Caco-2 (cell line): ENCODE measurements around the gene LRRK1. TPM values are rescaled to one million over a fixed set of nuclear protein-coding genes. Genes with fewer than 3 reads are reported as not detected.

Experiments
- BruUV-seq: library from RNA; stranded (reverse); fragments of 400-500 nt; replicated peaks from 2 replicates; lab custom pipeline; 2021; lab: Mats Ljungman, UMichigan
- CTCF ChIA-PET: fragments of 300-600 bp; sonication (Branson Sonifier 250); formaldehyde crosslinking; loops from one replicate; lab custom pipeline; 2022; ENCODE audit warnings: antibody characterized with exemption; lab: Charles Lee
- POLR2A ChIA-PET: fragments of 300-600 bp; sonication (Branson Sonifier 250); formaldehyde crosslinking; loops from one replicate; lab custom pipeline; 2022; ENCODE audit warnings: antibody characterized with exemption; lab: Charles Lee
- DNase-seq, 2 experiments: peaks; one replicate each; pipeline versions ENCODE4 v3.0.0 to v3.0.0-alpha.2; 2020 to 2022
- H3K27me3 ChIP-seq: replicated peaks from 2 replicates; pipeline ENCODE4 v1.6.0; 2011; ENCODE audit warnings: low read length; ENCODE audit not compliant: control insufficient read depth, insufficient read depth
- H3K36me3 ChIP-seq: 2 replicates; pipeline ENCODE4 v1.5.1; 2011; ENCODE audit warnings: low read length; ENCODE audit not compliant: control insufficient read depth, insufficient read depth
- H3K4me1 ChIP-seq: fragments of 250-450 bp; sonication (Bioruptor Pico); 2 replicates; pipeline ENCODE4 v1.5.1; 2020; ENCODE audit warnings: mild to moderate bottlenecking
- H3K4me3 ChIP-seq: 2 replicates; pipeline ENCODE4 v1.5.1; 2011; ENCODE audit warnings: low read depth, mild to moderate bottlenecking, control low read depth, low read length
- H3K9me3 ChIP-seq: fragments of 250-450 bp; sonication (Bioruptor Pico); 2 replicates; pipeline ENCODE4 v1.5.1; 2020; ENCODE audit warnings: mild to moderate bottlenecking, moderate library complexity
- H3K27ac Mint-ChIP-seq: one replicate; pipeline ENCODE4 v1.8.0; 2022; ENCODE audit warnings: mixed read lengths; ENCODE audit not compliant: unreplicated experiment
- H3K27me3 Mint-ChIP-seq: one replicate; pipeline ENCODE4 v1.8.0; 2022; ENCODE audit warnings: mixed read lengths; ENCODE audit not compliant: insufficient read depth, unreplicated experiment
- H3K36me3 Mint-ChIP-seq: one replicate; pipeline ENCODE4 v1.8.0; 2022; ENCODE audit warnings: mild to moderate bottlenecking, mixed read lengths; ENCODE audit not compliant: insufficient read depth, unreplicated experiment
- H3K4me1 Mint-ChIP-seq: one replicate; pipeline ENCODE4 v1.8.0; 2022; ENCODE audit warnings: low read depth, mixed read lengths; ENCODE audit not compliant: unreplicated experiment
- H3K4me3 Mint-ChIP-seq: one replicate; pipeline ENCODE4 v1.8.0; 2022; ENCODE audit warnings: mild to moderate bottlenecking, moderate library complexity, mixed read lengths; ENCODE audit not compliant: unreplicated experiment
- H3K9me3 Mint-ChIP-seq: one replicate; pipeline ENCODE4 v1.8.0; 2022; ENCODE audit warnings: mixed read lengths; ENCODE audit not compliant: unreplicated experiment
- CTCF ChIP-seq, 2 experiments: fragments of 200-600 bp in 1 of 2; IDR thresholded peaks; 1 replicate in 1 of 2; 2 replicates in 1 of 2; pipeline versions ENCODE4 v1.5.1 to v1.8.0; 2011 to 2022; ENCODE audit warnings: antibody characterized with exemption in 1 of 2, control low read depth in 1 of 2, inconsistent platforms in 1 of 2, low read depth in 1 of 2, low read length in 1 of 2, mild to moderate bottlenecking in 1 of 2, moderate library complexity in 1 of 2; ENCODE audit not compliant: insufficient read depth in 1 of 2, severe bottlenecking in 1 of 2, unreplicated experiment in 1 of 2
- intact Hi-C: fragments of 100-400 bp; cut with micrococcal nuclease; formaldehyde crosslinking; loops from one replicate; pipeline ENCODE4 v1.10.0; 2022; ENCODE audit not compliant: unreplicated experiment
- total RNA-seq: library from RNA; stranded (reverse); gene quantifications from 2 replicates; pipeline ENCODE4 v1.2.3, GENCODE V29; 2022

The LRRK1 gene
- total RNA-seq, 1 experiment from 2014 or later: 12.0 TPM

GRCh38 chr15:100901296-100901695 lies 17.9 kb upstream of the LRRK1 start:
- Histone ChIP-seq H3K9me3 (no peaks in the 10 kb centered on the region), H3K36me3 (no peaks in the 10 kb centered on the region), H3K4me1 (peaks cover 17% of the 10 kb centered on the region), H3K4me3 (no peak overlapping the region), H3K27me3 (no peaks in the 10 kb centered on the region)
- no peak for TF ChIP-seq CTCF (IDR thresholded peaks at IDR 0.05; ENCODE audit: insufficient read depth in 1 of 2, low read depth in 1 of 2, low read length in 1 of 2, severe bottlenecking in 1 of 2, unreplicated experiment in 1 of 2)
- DNase-seq: no peak
- ChIA-PET CTCF (no interaction called here), POLR2A (no interaction called here)
- Mint-ChIP-seq H3K27me3 (no peaks in the 10 kb centered on the region), H3K4me1 (peaks cover 1% of the 10 kb centered on the region), H3K4me3 (no peak overlapping the region), H3K9me3 (no peaks in the 10 kb centered on the region), H3K27ac (no peak overlapping the region), H3K36me3 (no peaks in the 10 kb centered on the region)
- intact Hi-C loops: no loop called here
- BruUV-seq: no TSS peak

- peaks cover 17% of the 10 kb centered on the region for H3K4me1 ChIP-seq
- Mint-ChIP-seq H3K4me1 (no peaks in the 10 kb centered on the region), H3K9me3 (no peaks in the 10 kb centered on the region), H3K27me3 (no peaks in the 10 kb centered on the region), H3K4me3 (no peak overlapping the region), H3K27ac (no peak overlapping the region), H3K36me3 (no peaks in the 10 kb centered on the region)
- no peaks in the 10 kb centered on the region for H3K36me3 ChIP-seq
- intact Hi-C loops: no loop called here
- H3K4me3 ChIP-seq: no peak overlapping the region
- H3K9me3 ChIP-seq: no peaks in the 10 kb centered on the region
- no peak for DNase-seq
- no TSS peak for BruUV-seq
- CTCF ChIA-PET: no interaction called here
- POLR2A ChIA-PET: no interaction called here
- H3K27me3 ChIP-seq: no peaks in the 10 kb centered on the region
- TF ChIP-seq CTCF (IDR thresholded peaks at IDR 0.05; ENCODE audit: insufficient read depth in 1 of 2, low read depth in 1 of 2, low read length in 1 of 2, severe bottlenecking in 1 of 2, unreplicated experiment in 1 of 2): no peak
Measured at GRCh38 chr15:100901702-100902435, 17.3 kb upstream of the LRRK1 start.

GRCh38 chr15:100902436-100903167 lies 16.6 kb upstream of the LRRK1 start:
- peaks cover 17% of the 10 kb centered on the region for H3K4me1 ChIP-seq
- H3K27me3 ChIP-seq: no peaks in the 10 kb centered on the region
- no peak for DNase-seq
- POLR2A ChIA-PET: no interaction called here
- intact Hi-C loops: no loop called here
- BruUV-seq: no TSS peak
- Mint-ChIP-seq H3K9me3 (no peaks in the 10 kb centered on the region), H3K36me3 (no peaks in the 10 kb centered on the region), H3K27ac (no peak overlapping the region), H3K27me3 (no peaks in the 10 kb centered on the region), H3K4me1 (no peaks in the 10 kb centered on the region), H3K4me3 (no peak overlapping the region)
- CTCF ChIA-PET: no interaction called here
- no peak for TF ChIP-seq CTCF (IDR thresholded peaks at IDR 0.05; ENCODE audit: insufficient read depth in 1 of 2, low read depth in 1 of 2, low read length in 1 of 2, severe bottlenecking in 1 of 2, unreplicated experiment in 1 of 2)
- no peaks in the 10 kb centered on the region for H3K36me3 ChIP-seq
- no peak overlapping the region for H3K4me3 ChIP-seq
- H3K9me3 ChIP-seq: no peaks in the 10 kb centered on the region
